Endometrial microvascular endothelial cells (primary cell): ENCODE measurements around the gene STRIT1. TPM values are rescaled to one million over a fixed set of nuclear protein-coding genes. Genes with fewer than 3 reads are reported as not detected.
"Not testable (repeated sequence)": the region's sequence is repeated elsewhere in the genome, so short reads cannot be mapped to it uniquely, and the experiment has no call there.

ENCODE experiments used
- in situ Hi-C: cut with HindIII; loops from 2 replicates; pipeline ENCODE4 v1.10.0; 2017; ENCODE audit warnings: low sequenced_read_pairs, low pct_unique_long_range_greater_than_20kb; ENCODE audit errors: inconsistent ontology term
- total RNA-seq: library from RNA; depleted of rRNA; stranded (reverse); fragments of >200 nt; gene quantifications from one replicate; pipeline ENCODE4 v1.2.3, GENCODE V29; 2015; ENCODE audit errors: inconsistent ontology term

The STRIT1 gene
- total RNA-seq, 1 donor from 2014 or later = not detected

DNA sequence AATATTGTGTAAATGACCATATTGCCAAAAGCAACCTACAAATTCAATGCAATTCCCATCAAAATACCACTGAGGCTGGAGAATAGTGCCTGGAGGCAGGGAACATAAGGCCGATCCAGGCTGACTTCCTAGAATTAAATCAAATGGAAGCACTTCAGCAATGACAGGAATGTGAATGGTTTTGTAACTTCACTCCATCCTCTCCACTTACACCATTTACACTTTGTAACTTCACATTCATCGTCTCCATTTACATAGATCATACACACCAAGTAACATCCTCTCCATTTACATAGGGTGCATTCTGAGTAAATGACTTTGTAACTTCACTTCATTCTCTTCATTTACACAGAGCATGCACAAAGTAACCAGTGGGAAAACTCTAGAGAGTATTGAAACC, 11.6 kb downstream of the STRIT1 start:
- in situ Hi-C loops = no loop called here

DNA sequence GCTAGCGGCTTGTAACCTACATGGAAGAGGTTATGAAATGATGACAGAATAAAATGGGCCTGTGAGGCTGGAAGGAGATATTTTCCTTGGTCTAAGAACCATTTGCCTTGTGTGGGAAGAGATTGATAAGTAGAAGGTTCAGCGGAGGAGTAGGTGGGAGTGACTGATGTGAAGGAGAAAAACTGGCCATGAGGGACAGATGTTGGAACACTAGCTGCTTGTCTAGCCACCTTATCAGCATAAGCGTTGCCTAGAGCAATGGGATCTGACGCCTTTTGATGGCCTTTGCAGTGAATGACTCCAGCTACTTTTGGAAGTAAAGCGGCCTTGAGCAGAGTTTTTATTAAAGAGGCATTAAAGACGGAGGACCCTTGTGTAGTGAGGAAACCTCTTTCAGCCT, 17.4 kb downstream of the STRIT1 start:
- in situ Hi-C loops = not testable (repeated sequence)

DNA sequence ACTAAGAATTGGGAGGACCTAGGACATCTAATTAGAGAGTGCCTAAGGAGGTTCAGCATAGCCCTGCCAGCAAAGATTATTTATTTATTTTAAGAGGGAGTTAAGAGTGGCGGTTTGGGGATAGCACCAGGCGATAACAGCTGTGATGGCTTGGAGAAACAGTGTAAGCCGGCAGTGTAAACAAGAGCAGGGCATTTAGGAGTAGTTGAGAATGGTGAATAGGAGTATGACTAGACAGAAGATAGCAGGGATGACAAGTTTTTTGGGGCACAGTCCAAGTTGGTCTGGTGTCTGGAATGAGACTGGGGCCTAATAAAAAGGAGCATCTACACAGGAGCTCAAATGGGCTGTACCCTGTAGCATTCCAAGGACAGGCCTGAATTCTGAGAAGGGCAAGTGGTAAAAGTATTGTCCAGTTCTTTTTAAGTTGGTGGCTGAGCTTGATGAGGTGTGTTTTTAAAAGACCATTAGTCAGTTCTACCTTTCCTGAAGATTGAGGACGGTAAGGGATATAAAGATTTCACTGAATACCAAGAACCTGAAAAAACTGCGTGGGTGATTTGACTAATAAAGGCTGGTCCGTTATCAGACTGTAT, 18.2 kb downstream of the STRIT1 start:
- in situ Hi-C loops = not testable (repeated sequence)

DNA sequence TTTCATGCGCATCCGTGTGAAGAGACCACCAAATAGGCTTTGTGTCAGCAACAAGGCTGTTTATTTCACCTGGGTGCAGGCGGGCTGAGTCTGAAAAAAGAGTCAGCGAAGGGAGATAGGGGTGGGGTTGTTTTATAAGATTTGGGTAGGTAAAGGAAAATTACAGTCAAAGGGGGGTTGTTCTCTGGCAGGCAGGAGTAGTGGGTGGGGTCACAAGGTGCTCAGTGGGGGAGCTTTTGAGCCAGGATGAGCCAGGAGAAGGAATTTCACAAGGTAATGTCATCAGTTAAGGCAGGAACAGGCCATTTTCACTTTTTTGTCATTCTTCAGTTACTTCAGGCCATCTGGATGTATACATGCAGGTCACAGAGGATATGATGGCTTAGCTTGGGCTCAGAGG, 19.0 kb downstream of the STRIT1 start:
- in situ Hi-C loops = not testable (repeated sequence)

DNA sequence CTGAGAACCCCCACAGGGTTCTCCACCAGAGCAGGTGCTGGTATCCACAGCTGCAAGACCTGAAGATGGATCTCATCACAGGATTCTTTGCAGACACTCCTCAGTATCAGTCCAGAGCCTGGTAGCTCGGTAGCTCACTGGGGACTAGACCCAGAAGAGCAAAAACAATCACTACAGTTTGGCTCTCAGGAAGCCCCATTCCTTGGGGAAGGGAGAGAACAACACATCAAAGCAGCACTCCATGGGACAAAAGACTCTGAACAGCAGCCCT, 22.2 kb downstream of the STRIT1 start:
- in situ Hi-C loops = no loop called here

DNA sequence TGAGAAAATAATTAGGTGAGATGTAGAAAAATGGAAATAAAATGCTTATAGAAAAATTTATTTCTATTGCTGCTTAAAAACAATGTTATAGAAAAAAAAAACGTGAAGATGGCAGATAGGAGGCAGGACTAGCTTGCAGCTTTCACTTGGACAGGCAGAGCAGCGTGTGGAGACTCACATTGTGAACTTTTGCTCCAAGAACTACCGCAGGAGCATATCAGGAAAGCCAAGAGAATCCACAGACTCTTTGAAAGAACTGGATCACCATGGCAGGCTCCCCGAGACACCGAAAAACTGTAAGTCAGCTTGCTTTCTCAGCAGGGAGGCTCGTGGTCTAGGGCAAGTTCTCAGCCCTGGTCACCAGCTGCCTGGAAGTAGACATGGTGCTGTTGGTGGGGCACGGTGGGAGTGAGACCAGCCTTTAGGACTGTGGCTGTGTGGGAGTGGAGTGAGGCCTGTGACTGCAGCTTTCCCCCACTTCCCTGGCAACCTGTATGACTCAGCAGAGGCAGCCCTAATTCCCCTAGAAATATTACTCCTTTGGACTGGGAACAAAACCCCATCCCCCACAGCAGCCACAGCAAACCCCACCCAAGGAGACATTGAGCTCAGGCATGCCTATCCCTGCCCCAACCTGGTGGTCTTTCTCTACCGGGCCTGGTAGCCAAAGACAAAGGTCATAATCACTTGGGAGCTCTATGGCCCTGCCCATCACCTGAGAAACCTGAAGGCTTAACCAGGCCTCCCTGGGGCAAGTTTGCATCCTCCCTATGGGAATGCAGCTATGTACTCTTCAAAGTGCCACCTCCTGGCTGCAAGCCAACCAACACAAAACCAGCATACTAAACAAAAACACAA, 22.8 kb downstream of the STRIT1 start:
- in situ Hi-C loops = no loop called here

DNA sequence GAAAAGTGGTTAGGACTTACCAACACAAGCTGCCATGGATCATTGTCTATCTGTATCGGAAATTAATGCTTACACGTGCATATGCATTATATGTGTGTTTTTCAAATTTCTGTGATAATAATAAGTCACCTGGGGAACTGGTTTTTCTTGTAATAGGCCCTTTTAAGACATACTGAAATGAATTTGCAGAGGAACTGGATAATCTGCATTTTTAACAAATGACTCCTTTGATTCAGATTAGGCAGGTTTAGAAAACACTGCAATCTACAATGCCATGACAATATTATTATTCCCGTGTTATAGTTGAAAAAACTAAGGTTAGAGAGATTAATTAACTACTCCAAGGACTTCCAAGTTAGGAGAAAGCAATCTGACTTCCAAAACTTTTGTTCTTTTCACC, 23.4 kb downstream of the STRIT1 start:
- in situ Hi-C loops = no loop called here

DNA sequence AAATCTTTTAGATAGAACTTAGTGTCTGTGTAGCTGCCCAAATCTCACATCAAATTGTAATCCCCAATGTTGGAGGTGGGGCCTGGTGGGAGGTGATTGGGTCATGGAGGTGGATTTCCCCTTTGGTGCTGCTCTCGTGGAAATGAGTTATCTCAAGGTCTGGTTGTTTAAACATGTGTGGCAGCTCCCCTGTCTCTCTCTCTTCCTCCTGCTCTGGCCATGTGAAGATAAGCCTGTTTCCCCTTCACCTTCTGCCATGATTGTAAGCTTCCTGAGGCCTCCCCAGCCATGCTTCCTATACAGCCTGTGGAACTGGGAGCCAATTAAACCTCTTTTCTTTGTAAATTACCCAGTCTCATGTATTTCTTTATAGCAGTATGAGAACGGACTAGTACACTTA, 30.6 kb downstream of the STRIT1 start:
- in situ Hi-C loops = not testable (repeated sequence)

DNA sequence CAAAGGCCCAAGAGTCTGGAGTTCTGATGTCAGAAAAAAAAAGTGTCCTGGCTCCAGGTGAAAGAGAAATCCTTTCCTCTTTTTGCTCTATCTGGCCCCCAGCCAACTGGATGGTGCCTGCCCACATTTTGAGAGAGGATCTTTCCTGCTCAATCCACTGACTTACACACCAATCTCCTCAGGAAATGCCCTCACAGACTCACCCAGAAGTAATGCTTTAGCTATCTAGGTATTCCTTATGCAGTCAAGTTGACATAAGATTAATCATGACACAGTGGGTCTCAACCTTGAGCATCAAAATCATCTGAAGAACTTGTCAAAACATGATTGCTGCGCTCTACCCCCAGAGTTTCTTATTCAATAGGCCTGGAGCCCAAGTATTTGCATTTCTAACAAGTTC, 31.2 kb downstream of the STRIT1 start:
- in situ Hi-C loops = no loop called here

DNA sequence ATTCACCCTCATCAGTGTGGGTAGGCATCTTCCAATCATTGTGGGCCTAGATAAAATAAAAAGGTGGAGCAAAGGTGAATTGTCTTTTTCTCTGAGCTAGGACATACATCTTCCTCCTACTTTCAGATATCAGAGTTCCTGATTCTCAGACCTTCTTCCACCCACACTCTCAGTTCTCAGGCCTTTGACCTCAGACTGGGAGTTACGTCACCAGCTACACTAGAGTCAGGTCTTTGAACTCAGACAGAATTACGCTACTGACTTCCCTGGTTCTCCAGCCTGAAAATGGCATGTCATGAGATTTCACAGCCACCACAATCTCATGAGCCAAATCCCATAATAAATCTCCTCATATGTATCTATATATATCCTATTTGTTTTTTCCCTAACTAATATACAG, 39.0 kb downstream of the STRIT1 start:
- in situ Hi-C loops = no loop called here

DNA sequence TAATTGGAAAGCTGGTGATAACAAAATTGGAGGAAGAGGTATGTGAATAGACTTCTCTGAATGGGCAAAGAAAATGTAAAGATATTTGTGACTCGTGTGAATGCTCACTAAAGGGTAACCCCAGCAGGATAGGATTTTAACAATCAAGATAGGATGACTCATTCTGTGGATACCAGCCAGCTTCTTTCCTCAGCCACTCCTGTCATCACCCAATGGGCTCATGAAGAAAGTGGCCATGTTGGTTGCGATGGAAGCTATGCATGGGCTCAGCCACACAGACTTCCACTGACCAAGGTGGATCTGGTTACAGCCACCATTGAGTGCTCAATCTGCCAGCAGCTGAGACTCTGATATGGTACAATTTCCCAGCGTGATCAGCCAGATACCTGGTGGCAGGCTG, 40.9 kb downstream of the STRIT1 start:
- in situ Hi-C loops = no loop called here

DNA sequence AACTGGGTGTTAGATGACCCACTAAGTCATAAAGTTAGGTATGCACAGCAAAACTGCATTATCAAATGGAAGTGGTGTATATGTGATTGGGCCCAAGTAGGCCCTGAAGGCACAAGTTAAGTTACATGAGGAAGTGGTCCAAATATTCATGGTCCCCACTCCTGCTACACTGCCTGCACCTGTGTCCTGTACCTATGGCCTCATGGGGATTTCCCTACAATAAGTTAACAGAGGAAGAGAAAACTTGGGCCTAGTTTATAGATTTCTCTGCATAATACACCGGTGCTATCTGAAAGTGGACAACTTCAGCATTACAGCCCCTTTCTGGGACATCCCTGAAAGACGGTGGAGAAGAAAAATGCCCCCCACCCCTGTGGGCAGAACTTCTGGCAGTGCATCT, 41.5 kb downstream of the STRIT1 start:
- in situ Hi-C loops = no loop called here

DNA sequence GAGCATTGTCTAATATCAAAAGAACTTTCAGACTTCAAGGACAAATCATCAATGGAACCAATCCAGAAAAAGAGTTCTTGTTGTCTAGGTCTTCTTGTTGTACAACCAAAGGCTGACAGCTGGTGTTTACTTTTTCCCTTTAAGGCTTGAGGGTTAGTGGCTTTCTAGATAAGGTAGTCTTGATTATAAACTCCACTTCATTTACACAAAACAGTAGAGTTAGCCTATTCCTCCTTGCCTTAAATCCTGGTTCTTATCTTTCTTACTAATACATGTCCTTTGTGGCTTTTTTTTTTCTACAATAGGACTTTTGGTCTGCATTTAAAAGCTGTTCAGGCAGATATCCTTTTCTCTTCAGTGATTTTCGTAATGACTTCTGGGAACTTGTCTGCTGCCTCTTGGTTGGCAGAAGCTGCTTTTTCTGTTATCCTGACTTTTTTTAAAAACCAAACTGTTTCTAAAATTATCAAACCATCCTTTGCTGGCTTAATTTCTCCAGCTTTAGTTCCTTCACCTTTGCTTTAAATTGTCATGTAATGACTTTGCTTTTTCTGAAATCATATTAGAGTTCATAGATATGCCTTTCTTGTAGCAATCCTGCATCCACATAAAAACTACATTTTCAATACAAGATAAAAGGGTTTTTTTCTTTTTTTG, 44.8 kb downstream of the STRIT1 start:
- in situ Hi-C loops = no loop called here

DNA sequence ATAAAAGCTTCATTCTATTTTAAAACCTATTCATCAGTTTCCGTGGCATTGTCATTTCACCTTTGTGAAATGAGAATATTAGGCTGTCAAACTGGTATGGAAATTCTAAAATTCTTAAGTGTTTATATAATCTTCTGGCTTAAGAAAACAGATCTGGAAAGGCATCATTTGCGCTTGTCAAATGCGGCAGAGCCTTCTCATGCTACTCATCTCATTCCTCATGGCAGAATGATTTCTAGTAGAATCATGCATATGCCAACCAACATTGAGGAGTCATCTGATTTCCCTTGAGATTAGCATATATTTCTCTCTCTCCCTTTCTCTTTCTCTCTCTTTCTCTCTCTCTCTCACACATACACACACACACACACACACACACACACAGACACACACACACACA, 48.8 kb downstream of the STRIT1 start:
- in situ Hi-C loops = no loop called here

DNA sequence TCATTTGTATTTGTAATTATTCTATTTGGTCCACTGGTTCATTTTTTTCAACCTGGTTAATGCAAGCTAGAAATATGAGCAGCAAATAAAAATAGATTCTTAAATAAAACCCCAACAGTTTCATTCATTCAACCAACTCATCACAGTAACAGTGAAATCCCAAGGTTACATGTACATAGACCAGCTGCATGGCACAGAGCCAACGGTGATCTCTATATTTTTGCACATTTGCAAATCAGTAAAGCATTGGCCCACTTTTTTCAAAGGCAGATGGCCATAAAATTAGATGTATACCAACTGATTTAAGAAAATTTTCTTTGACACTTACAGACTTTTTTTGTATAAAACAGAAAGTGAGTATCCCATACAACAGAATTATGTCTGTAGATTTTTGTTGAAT, 49.3 kb downstream of the STRIT1 start:
- in situ Hi-C loops = no loop called here

DNA sequence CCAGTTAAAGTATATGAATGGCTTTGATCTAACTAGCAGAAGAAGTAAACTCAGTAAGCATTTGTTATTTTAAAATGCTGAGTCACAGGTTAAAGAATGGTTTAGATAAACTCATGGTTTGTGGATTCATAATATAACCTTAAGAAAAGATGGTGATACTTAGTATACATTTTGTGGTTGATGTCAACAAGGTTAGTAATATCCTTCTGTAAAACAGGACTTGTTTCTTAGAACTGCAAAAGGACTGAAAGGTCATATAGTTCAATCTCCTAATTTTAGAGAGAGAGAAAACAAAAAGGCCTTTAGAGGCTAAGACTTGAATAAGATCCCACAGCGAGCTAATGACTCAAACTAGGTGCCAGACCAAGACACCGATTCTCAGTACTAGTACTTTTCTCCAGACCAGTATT, 50.0 kb downstream of the STRIT1 start:
- in situ Hi-C loops = no loop called here

DNA sequence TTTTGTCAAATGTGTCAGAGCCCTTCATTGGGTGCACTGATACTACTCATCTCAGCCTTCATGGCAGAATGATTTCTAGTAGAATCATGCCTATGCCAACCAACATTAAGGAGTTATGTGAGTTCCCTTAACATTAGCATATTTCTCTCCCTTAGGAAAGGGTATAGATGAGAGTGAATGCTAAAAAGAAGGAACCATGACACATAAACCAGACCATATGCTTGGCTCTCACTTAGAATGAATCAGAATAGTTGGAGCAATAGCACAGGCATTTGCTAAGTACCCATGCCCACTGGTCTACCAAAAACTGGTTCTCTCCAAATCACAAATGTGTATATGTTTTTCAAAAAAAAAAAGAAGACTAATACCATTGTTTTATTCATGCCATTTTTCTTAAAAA, 51.1 kb downstream of the STRIT1 start:
- in situ Hi-C loops = no loop called here

DNA sequence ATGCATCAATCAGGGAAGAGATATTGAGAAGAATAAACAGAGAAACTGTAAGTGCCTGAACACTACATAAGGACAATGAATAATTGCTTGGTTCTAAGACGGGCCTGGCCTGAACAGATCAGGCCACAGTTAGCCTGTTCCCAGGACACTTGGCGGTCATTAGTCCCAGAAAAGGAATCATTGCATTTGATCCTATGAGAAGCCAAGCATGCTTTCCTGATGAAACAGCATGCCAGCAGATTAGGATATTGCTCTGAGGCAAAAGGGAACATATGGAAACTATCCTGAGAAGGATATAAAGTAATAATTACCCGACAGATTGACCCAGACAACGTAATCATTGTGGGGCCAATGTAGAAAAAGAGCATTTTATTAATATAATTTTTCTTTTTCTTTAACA, 51.9 kb downstream of the STRIT1 start:
- in situ Hi-C loops = no loop called here
